HG03520 (cell line): ENCODE data around the gene RNASEL.
"Not testable (repeated sequence)": the region's sequence is repeated elsewhere in the genome, so short reads cannot be mapped to it uniquely, and the experiment has no call there.

ENCODE experiments used
- ATAC-seq: cut with Tn5 transposase; IDR thresholded peaks from one replicate; pipeline ENCODE4 v1.9.1; 2021; ENCODE audit warnings: mild to moderate bottlenecking, moderate library complexity; ENCODE audit not compliant: unreplicated experiment

The RNASEL gene

GRCh38 chr1:182567629-182568028 lies 21.4 kb downstream of the RNASEL start:
- no peak for ATAC-seq

- no peak for ATAC-seq
Observed at GRCh38 chr1:182565537-182565936, 23.5 kb downstream of the RNASEL start.

GRCh38 chr1:182564406-182565004 lies 24.6 kb downstream of the RNASEL start:
- ATAC-seq, result no peak

GRCh38 chr1:182563095-182563494 lies 26.0 kb downstream of the RNASEL start:
- ATAC-seq, result no peak

DNA sequence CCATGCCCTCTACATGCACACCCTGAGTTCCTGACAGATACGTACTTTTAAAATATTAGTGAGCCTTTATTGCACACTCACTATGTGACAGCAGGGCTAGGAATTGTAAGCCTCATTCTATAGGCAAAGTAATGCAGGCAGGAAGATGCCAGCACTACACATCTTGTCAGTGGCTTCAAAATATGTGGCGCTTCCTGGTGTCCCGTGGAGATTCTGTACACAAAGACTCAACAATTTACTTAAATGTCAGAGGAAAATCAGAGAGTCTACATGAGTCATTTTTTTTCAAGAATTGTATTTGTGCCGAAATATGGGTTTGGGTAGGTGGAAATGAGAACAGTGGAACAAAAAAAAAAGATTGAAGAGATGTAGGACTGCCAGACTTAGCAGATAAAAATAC lies 27.6 kb downstream of the RNASEL start:
- ATAC-seq, result no peak

- ATAC-seq, result no peak
Observed at GRCh38 chr1:182560392-182560984, 28.6 kb downstream of the RNASEL start.

DNA sequence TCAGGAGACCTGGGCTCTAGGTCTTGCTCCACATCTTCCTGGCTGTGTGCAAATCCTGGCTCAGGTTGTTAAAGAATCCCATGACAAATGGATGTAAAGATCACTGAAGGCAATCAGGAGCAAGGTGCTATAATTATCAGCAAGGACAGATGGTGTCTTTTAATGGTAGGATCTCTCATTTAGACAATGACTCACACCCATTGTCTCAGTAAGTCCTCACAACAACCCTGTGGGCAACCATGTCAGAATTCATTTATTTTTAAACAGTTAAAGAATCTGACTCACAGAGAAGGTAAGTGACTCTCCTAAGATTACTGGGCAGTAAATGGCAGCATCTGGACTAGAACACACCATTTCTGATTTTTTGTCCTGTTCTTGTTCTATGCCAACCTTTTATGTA lies 32.8 kb downstream of the RNASEL start:
- ATAC-seq, result no peak

GRCh38 chr1:182555493-182555892 lies 33.6 kb downstream of the RNASEL start:
- no peak for ATAC-seq

DNA sequence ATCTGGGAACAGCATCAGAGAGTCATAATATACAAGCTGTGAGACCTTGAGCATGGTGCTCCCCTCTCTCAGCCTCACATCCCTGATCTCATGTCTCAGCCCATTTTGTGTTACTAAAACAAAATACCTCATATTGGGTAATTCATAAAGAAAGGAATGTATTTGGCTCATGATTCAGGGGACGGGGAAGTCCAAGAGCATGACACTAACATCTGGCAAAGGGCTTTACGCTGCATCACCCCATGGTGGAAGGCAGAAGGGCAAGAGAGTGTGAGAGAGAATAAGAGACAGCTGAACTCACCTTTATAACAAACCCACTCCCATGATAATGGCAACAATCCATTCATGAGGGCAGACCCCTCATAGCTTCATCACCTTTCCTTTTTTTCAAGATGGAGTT lies 36.5 kb downstream of the RNASEL start:
- ATAC-seq, result no peak

DNA sequence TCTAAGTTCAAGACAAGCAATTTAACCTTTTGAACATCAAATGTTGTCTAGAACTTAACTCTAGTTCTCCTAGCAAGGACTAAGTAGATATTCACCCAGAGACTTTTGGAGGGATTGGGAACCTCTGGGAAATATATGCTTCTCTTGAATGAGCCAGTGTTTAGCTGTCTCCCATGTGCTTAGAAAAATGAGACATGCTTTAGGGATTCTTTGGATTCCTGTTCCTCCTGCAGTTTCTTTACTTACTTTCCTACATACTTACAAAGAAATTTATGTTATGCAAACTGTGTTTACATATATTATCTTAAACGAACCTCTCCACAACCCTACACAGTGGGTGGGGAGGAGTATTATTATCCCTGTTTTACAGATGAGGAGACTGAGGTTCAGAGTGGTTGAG lies 39.2 kb downstream of the RNASEL start:
- no peak for ATAC-seq

DNA sequence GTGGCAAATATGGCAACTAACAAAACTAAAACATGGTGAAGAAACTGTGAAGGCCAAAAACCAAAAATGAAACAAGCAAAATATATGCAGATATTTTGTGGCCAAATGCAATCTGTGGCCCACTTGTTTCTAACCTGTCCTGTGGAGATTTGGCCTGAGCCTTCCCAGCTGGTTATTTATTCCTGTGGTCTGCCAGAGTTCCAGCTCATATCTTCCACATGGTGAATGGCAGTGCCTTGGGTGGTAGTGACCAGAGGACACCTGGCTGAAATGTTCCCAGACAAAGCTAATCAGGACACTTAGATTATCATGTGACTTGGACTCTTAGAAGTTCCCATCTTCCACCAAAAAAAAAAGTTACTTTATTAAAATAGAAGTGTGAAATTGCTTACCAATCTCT lies 39.7 kb downstream of the RNASEL start:
- no peak for ATAC-seq

DNA sequence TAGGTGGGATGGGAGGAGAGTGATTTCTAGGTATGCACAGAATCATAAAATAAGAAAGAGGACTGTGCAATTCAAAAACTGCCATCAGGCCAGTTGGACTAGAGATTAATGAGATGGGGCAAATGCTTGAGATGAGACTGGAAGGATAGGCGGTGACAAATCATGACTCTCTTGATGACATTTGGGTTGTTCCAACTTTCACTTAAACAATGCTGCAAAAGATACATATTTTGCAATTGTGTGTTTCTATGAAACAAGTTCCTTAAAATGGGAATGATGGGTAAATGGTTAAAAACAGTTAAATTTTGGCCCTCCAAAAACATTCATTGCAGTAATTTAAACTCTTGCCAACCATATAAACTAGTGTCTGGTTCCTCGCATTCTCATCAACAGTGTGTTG lies 55.2 kb downstream of the RNASEL start:
- ATAC-seq, result no peak

DNA sequence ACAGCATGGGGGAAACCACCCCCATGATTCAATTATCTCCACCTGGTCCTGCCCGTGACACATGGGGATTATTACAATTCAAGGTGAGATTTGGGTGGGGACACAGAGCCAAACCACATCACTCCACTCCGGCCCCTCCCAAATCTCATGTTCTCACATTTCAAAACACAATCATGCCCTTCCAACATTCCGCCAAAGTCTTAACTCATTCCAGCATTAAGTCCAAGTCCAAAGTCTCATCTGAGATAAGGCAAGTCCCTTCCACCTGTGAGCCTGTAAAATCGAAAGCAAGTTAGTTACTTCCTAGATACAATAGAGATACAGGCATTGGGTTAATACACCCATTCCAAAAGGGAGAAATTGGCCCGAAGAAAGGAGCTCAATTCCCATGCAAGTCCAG lies 60.9 kb downstream of the RNASEL start:
- not testable (repeated sequence) for ATAC-seq

GRCh38 chr1:182527680-182528079 lies 61.4 kb downstream of the RNASEL start:
- no peak for ATAC-seq

DNA sequence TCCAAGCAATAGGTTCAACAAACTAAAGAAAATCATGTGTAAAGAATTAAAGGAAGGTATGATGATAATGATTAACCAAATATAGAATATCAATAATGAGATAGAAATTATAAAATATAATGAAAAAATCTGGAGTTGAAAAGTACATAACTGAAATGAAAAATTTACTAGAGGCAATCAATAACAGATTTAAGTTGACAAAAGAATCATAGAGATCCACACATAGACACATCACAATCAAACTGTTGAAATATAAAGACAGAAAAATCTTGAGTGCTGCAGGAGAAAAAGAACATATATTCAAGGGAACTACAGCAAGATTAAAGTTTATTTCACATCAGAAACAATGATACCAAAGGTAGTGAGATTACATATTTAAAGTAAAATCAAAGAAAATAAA lies 63.7 kb downstream of the RNASEL start:
- no peak for ATAC-seq
